Measurements from ENCODE around the gene OVCA2.

DNA sequence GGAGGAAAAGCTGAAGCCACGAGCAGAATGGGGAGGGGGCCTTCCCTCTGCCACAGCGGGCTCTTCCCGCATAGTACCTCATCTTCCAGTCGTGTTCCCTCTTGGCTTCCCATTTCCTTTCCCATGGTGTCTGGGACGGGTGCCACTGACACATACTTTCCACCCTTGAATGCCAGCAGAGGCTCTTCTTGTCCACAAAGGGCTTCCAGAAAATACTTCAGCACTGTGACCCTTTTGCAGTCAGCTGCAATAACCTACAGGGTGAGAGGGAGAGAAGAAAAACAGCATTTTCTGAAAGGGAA is 43.8 kb downstream of the OVCA2 start:
- TF ChIP-seq, protein P1, sequence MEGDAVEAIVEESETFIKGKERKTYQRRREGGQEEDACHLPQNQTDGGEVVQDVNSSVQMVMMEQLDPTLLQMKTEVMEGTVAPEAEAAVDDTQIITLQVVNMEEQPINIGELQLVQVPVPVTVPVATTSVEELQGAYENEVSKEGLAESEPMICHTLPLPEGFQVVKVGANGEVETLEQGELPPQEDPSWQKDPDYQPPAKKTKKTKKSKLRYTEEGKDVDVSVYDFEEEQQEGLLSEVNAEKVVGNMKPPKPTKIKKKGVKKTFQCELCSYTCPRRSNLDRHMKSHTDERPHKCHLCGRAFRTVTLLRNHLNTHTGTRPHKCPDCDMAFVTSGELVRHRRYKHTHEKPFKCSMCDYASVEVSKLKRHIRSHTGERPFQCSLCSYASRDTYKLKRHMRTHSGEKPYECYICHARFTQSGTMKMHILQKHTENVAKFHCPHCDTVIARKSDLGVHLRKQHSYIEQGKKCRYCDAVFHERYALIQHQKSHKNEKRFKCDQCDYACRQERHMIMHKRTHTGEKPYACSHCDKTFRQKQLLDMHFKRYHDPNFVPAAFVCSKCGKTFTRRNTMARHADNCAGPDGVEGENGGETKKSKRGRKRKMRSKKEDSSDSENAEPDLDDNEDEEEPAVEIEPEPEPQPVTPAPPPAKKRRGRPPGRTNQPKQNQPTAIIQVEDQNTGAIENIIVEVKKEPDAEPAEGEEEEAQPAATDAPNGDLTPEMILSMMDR (IDR thresholded peaks at IDR 0.05 in 4 of 5, conservative IDR thresholded peaks at IDR 0.05 in 1 of 5), result no peak
- TF ChIP-seq POLR2A (IDR thresholded peaks at IDR 0.05), result no peak
